ENCODE results near the gene MLYCD. TPM values are rescaled to one million over a fixed set of nuclear protein-coding genes. Genes with fewer than 3 reads are reported as not detected.

MLYCD gene
- total and polyA plus RNA-seq, 2 donors (not counting 1 experiment from before 2014, with no cell fraction given), result 2.3 to 17.1 TPM

DNA sequence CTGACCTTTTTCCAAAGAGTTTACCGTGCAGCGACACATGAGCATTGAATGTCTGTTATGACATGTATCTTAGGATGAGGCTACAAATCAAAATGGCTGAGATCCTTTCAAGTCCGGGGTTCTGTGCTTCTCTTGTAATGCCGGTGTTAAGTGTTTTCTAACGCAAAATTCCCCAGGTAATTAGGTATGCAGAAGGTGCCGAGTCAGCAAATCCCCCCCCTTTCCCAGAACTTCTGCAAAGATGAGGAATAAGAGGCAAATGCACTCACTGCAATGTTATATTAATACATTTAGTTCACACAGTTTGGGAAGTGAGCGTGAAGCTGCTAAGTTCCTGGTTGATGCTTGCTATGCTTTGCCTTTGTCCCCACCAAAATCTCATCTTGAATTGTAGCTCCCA, 36.3 kb upstream of the MLYCD start:
- no peak overlapping the region for H3K27ac Mint-ChIP-seq
- Histone ChIP-seq H3K4me3 (ENCODE audit: control extremely low read depth in 1 of 5, extremely low read depth in 1 of 5, insufficient read depth in 1 of 5, low read depth in 2 of 5, low read length in 4 of 5) (no peak overlapping the region), H3K79me2 (ENCODE audit: control insufficient read depth, insufficient read depth, low read length) (no peaks in the 10 kb centered on the region), H3K27me3 (replicated peaks in 1 of 4; ENCODE audit: control extremely low read depth in 1 of 4, control insufficient read depth in 3 of 4, insufficient read depth in 4 of 4, low read length in 3 of 4) (peaks cover 0 to 7% (median 0%) of the 10 kb centered on the region in 4 experiments), H3K9ac (ENCODE audit: low read length) (no peak overlapping the region), H2AFZ (ENCODE audit: insufficient read depth, low read depth, low read length, poor library complexity, severe bottlenecking) (no peak overlapping the region), H3K36me3 (replicated peaks in 1 of 2; ENCODE audit: control extremely low read depth in 1 of 2, control insufficient read depth in 1 of 2, extremely low read depth in 1 of 2, insufficient read depth in 2 of 2, low read length in 1 of 2) (no peaks in the 10 kb centered on the region), H3K4me2 (replicated peaks; ENCODE audit: low read depth, low read length, poor library complexity, severe bottlenecking) (no peak overlapping the region), H3K4me1 (ENCODE audit: control insufficient read depth in 2 of 2, insufficient read depth in 2 of 2, low read length in 2 of 2) (no peaks in the 10 kb centered on the region), H3K9me3 (ENCODE audit: control extremely low read depth in 1 of 3, control insufficient read depth in 2 of 3, insufficient read depth in 1 of 3, low read length in 2 of 3) (peaks cover 0 to 8% (median 0%) of the 10 kb centered on the region in 3 donors), H3K27ac (ENCODE audit: low read length in 2 of 2) (no peak overlapping the region), H4K20me1 (ENCODE audit: control insufficient read depth, insufficient read depth, low read length, poor library complexity, severe bottlenecking) (no peaks in the 10 kb centered on the region)
- peaks cover 6% of the 10 kb centered on the region for H3K4me1 Mint-ChIP-seq
- ChIA-PET CTCF (interaction anchor here (1.1 kb wide), 1 partner anchor 39 kb away, joined by 4 read pairs; no protein-coding TSS in a partner anchor), POLR2A (no interaction called here)
- no peak overlapping the region for H3K4me3 Mint-ChIP-seq
- intact Hi-C loops (cut with micrococcal nuclease), result no loop called here
- no CpG with 5 or more reads among the region's 7 CpGs for WGBS (ENCODE audit: insufficient coverage)
- DNase-seq, result no peak
- no peaks in the 10 kb centered on the region for H3K9me3 Mint-ChIP-seq (ENCODE audit: insufficient read depth)
- TF ChIP-seq EZH2 (IDR thresholded peaks at IDR 0.05; ENCODE audit: borderline replicate concordance, insufficient read depth, low read depth, low read length, poor library complexity, severe bottlenecking), result no peak
- TF ChIP-seq, protein P1, sequence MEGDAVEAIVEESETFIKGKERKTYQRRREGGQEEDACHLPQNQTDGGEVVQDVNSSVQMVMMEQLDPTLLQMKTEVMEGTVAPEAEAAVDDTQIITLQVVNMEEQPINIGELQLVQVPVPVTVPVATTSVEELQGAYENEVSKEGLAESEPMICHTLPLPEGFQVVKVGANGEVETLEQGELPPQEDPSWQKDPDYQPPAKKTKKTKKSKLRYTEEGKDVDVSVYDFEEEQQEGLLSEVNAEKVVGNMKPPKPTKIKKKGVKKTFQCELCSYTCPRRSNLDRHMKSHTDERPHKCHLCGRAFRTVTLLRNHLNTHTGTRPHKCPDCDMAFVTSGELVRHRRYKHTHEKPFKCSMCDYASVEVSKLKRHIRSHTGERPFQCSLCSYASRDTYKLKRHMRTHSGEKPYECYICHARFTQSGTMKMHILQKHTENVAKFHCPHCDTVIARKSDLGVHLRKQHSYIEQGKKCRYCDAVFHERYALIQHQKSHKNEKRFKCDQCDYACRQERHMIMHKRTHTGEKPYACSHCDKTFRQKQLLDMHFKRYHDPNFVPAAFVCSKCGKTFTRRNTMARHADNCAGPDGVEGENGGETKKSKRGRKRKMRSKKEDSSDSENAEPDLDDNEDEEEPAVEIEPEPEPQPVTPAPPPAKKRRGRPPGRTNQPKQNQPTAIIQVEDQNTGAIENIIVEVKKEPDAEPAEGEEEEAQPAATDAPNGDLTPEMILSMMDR (IDR thresholded peaks at IDR 0.05), result no peak
- H3K27me3 Mint-ChIP-seq, result peaks cover 20% of the 10 kb centered on the region
- no peak for ATAC-seq (ENCODE audit: low read depth)

DNA sequence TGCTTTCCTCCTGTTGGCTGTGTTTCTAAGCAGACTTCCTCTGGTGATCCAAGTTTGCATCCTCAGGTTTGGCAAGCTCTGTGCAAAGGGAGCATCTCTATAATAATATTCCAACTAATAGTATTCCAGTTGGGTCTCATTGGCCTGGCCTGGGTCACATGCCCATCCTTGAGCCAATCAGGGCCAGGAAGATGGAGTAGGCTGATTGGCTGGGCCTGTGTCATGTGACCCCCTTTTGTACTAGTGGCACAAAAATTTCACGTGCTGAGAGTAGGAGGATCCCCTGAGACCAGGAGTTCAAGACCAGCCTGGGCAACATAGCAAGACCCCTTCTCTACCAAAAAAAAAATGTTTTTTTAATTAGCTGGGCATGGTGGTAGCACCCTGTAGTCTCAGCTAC, 35.2 kb upstream of the MLYCD start:
- Histone ChIP-seq H3K79me2 (ENCODE audit: control insufficient read depth, insufficient read depth, low read length) (no peaks in the 10 kb centered on the region), H3K9me3 (ENCODE audit: control extremely low read depth in 1 of 3, control insufficient read depth in 2 of 3, insufficient read depth in 1 of 3, low read length in 2 of 3) (peaks cover 0 to 8% (median 0%) of the 10 kb centered on the region in 3 donors), H3K9ac (ENCODE audit: low read length) (no peak overlapping the region), H3K27ac (ENCODE audit: low read length in 2 of 2) (no peak overlapping the region), H3K4me1 (ENCODE audit: control insufficient read depth in 2 of 2, insufficient read depth in 2 of 2, low read length in 2 of 2) (no peaks in the 10 kb centered on the region), H3K4me3 (ENCODE audit: control extremely low read depth in 1 of 5, extremely low read depth in 1 of 5, insufficient read depth in 1 of 5, low read depth in 2 of 5, low read length in 4 of 5) (no peak overlapping the region), H3K27me3 (replicated peaks in 1 of 4; ENCODE audit: control extremely low read depth in 1 of 4, control insufficient read depth in 3 of 4, insufficient read depth in 4 of 4, low read length in 3 of 4) (peaks cover 0 to 7% (median 0%) of the 10 kb centered on the region in 4 experiments), H2AFZ (ENCODE audit: insufficient read depth, low read depth, low read length, poor library complexity, severe bottlenecking) (no peak overlapping the region), H3K36me3 (replicated peaks in 1 of 2; ENCODE audit: control extremely low read depth in 1 of 2, control insufficient read depth in 1 of 2, extremely low read depth in 1 of 2, insufficient read depth in 2 of 2, low read length in 1 of 2) (no peaks in the 10 kb centered on the region), H4K20me1 (ENCODE audit: control insufficient read depth, insufficient read depth, low read length, poor library complexity, severe bottlenecking) (no peaks in the 10 kb centered on the region), H3K4me2 (replicated peaks; ENCODE audit: low read depth, low read length, poor library complexity, severe bottlenecking) (no peak overlapping the region)
- ChIA-PET CTCF (interaction anchor here (1.1 kb wide), 2 partner anchors 38 to 40 kb away, joined by 3 to 4 read pairs; no protein-coding TSS in a partner anchor), POLR2A (no interaction called here)
- Mint-ChIP-seq H3K9me3 (ENCODE audit: insufficient read depth) (no peaks in the 10 kb centered on the region), H3K27ac (no peak overlapping the region), H3K27me3 (peaks cover 22% of the 10 kb centered on the region), H3K4me1 (peaks cover 6% of the 10 kb centered on the region), H3K4me3 (no peak overlapping the region)
- ATAC-seq (ENCODE audit: low read depth) (no peak), DNase-seq (no peak)
- no CpG with 5 or more reads among the region's 1 CpG for WGBS (ENCODE audit: insufficient coverage)
- TF ChIP-seq EZH2 (IDR thresholded peaks at IDR 0.05; ENCODE audit: borderline replicate concordance, insufficient read depth, low read depth, low read length, poor library complexity, severe bottlenecking), result no peak
- TF ChIP-seq, protein P1 (IDR thresholded peaks at IDR 0.05), result no peak
- intact Hi-C loops (cut with micrococcal nuclease), result no loop called here

All from B cell (primary cell).